ENCODE results near the gene HDAC4. TPM values are rescaled to one million over a fixed set of nuclear protein-coding genes. Genes with fewer than 3 reads are reported as not detected.

Gene HDAC4
- total and polyA plus RNA-seq, 2 donors = 24.4 to 29.5 TPM

DNA sequence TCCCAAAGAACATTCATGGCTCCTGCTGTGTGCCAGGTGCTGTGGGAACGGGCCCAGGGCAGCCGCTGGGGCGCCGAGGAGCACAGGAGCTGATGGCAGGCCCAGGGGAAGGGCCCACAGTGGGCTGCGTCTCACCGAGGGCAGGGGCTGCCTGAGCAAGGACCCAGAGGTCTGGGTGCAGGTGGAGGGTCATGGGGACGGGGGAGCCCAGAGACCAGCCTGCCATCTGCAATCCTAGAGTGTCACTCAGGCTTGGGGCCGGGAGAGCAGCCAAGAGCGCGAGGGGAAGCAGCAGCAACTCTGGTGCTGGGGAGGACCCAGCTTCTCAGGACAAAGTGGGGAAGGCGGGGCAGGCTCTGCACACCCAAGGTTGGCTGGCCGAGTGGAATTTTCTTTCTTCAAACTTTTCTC lies 207.4 kb downstream of the HDAC4 start:
- no peak for DNase-seq (ENCODE audit: extremely low spot score)
- H3K4me1 ChIP-seq (ENCODE audit: insufficient read depth) = no peaks in the 10 kb centered on the region
- WGBS = 81% methylated on average over 12 of the region's 12 CpGs
- no peak overlapping the region for H3K4me3 ChIP-seq (ENCODE audit: low read depth, low read length)
- no peak overlapping the region for H3K27ac ChIP-seq (ENCODE audit: low read depth)
- H3K36me3 ChIP-seq (ENCODE audit: insufficient read depth) = no peaks in the 10 kb centered on the region

DNA sequence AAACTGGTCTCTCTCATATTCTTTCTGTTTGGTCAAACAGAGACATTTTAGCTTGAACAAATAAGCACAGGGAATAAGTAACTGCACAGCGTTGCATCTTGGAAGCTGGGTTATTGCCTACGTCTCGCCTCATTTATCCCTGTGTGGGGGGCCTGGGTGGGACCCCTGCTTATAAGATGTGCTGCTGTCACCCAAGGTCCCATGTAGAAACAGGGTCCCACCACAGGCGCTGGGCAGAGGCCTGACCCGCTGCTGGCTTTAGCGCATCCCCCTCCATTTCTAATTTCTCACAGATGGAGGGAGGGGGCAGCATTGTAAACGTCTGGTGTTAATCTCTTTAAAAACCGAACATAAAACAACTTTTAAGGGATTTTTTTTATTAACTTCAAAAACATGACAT lies 207.8 kb downstream of the HDAC4 start:
- H3K4me3 ChIP-seq (ENCODE audit: low read depth, low read length) = no peak overlapping the region
- DNase-seq (ENCODE audit: extremely low spot score) = no peak
- H3K4me1 ChIP-seq (ENCODE audit: insufficient read depth) = no peaks in the 10 kb centered on the region
- 88% methylated on average over 8 of the region's 8 CpGs for WGBS
- no peaks in the 10 kb centered on the region for H3K36me3 ChIP-seq (ENCODE audit: insufficient read depth)
- no peak overlapping the region for H3K27ac ChIP-seq (ENCODE audit: low read depth)

DNA sequence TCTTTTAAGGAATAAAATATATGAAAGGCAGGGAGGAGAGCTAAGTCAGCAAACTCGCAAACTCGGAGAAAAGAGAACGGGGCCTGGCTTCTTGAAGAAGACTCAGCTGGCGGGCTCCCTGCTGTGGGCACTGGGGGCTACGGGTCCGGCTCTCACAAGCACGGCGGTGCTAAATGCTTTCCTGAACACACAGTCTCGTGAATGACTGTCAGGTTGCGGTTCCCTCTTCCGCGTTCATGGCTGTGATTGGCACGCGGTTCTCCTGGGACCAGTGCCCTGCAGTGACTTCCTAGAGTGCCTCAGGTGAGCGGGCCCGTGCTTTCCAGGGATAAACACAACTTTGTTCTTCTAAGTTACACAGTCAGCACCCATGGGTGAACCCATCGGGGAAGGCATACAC lies 208.4 kb downstream of the HDAC4 start:
- H3K36me3 ChIP-seq (ENCODE audit: insufficient read depth) = no peaks in the 10 kb centered on the region
- H3K4me3 ChIP-seq (ENCODE audit: low read depth, low read length) = no peak overlapping the region
- 84% methylated on average over 17 of the region's 17 CpGs for WGBS
- no peak for DNase-seq (ENCODE audit: extremely low spot score)
- no peaks in the 10 kb centered on the region for H3K4me1 ChIP-seq (ENCODE audit: insufficient read depth)
- no peak overlapping the region for H3K27ac ChIP-seq (ENCODE audit: low read depth)

DNA sequence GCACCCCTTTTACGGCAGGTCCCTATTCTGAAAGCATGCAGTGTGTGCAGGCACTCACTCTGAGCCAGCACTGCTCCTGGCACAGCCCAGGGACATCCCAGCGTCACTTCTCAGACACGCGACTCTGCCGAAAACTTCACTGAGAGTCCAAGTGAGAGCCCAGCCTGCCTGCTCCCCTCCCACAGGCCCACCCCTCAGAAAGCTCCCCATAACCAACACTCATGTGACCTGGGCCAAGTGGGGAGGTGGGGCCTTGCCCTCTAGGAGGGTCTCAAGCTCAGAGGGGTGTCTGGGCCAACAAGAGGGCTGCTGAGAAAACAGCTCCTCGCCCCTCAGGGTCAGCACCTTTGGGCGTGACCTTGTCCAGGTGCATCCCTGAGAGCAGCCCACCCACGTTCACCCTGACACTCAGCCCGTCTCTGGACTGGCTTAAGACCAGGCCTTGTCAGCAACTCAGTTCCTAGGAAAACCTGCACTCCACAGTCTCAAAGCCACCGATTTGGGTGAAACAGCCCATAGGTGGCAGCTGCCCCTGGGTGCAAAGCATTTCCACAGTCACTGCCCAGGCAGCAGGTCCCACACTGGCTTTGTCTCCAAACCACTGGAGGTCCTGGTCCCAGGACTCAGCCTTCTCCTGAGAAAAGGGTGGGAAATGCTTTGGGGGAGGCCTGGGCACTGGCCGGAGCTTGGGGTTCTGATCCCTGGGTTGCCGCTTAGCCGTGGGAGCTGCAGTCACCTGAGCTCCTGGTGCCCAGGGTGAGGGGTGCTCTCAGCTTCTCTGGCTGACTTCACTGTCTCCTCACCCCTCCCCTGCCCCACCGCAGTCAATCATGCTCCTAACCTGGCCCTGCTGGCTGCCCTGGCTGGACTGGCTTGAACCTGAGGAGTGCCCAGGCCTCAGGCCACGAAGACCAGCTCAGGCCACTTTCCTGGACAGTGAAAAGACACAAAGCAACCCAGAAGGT lies 209.6 kb downstream of the HDAC4 start:
- no peak overlapping the region for H3K4me3 ChIP-seq (ENCODE audit: low read depth, low read length)
- H3K27ac ChIP-seq (ENCODE audit: low read depth) = no peak overlapping the region
- no peaks in the 10 kb centered on the region for H3K4me1 ChIP-seq (ENCODE audit: insufficient read depth)
- 92% methylated on average over 15 of the region's 15 CpGs for WGBS
- no peak for DNase-seq (ENCODE audit: extremely low spot score)
- no peaks in the 10 kb centered on the region for H3K36me3 ChIP-seq (ENCODE audit: insufficient read depth)

DNA sequence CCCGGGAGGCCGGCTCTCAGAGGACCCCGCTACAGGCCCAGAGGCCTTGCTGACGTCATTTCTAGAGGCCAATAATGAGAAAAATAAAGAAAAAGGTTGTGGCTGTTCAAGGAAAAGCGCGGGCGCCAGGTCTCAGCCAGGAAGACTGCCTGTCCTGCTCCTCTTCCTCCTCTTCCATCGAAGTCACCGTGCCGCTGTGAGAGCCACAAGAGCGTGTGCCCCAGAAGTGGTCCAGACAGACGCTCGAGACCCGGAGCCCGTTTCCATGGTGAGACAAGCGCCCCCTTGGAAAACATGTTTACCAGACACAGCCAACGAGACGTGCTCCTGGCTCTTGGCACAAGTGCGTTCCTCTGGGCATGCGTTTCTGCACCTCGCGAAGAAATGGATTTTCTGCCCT lies 210.5 kb downstream of the HDAC4 start:
- DNase-seq (ENCODE audit: extremely low spot score) = no peak
- H3K36me3 ChIP-seq (ENCODE audit: insufficient read depth) = no peaks in the 10 kb centered on the region
- 94% methylated on average over 22 of the region's 22 CpGs for WGBS
- H3K4me1 ChIP-seq (ENCODE audit: insufficient read depth) = no peaks in the 10 kb centered on the region
- H3K27ac ChIP-seq (ENCODE audit: low read depth) = no peak overlapping the region
- no peak overlapping the region for H3K4me3 ChIP-seq (ENCODE audit: low read depth, low read length)

DNA sequence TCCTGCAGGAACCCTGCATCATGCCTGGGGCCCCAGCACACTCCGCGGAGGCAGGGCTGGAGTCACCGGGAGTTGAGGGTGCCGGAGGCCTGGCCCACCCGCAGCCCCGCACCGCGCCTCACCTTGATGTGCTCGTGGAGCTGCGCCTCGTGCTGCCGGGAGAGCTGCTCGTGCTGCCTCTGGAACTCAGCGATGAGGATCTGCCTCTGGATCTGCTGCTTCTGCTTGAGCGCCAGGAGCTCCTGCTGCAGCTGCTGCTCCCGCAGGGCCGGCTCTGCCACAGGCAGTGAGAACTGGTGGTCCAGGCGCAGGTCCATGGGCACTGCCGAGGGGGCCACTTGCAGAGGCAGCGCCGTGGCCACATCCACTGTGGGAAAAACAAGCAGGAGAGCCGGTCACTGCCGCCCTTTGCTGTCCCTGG lies 211.1 kb downstream of the HDAC4 start:
- no peaks in the 10 kb centered on the region for H3K36me3 ChIP-seq (ENCODE audit: insufficient read depth)
- 98% methylated on average over 23 of the region's 23 CpGs for WGBS

DNA sequence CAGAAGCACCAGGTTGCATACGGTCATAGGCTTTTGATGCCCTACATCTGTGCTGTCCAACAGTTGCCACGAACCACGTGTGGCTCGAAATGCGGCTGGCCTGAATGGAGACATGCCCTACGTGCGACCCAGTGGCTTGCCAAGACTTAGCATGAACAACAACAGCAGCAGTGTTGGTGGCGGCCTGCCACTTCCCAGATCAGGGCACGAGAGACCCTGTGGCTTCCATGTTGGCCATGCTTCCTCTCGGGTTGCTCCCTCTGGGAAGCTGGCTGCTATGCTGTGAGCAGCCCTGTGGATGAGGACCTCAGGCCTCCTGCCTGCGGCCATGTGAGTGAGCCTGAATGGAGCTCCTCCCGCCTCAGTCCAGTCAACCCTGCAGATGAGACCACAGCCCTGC lies 212.3 kb downstream of the HDAC4 start:
- Histone ChIP-seq H3K27ac (ENCODE audit: low read depth) (no peak overlapping the region), H3K36me3 (ENCODE audit: insufficient read depth) (no peaks in the 10 kb centered on the region), H3K4me1 (ENCODE audit: insufficient read depth) (no peaks in the 10 kb centered on the region), H3K4me3 (ENCODE audit: low read depth, low read length) (no peak overlapping the region)
- WGBS = 98% methylated on average over 12 of the region's 12 CpGs
- DNase-seq (ENCODE audit: extremely low spot score) = no peak

More for the DNA sequence above, 211.1 kb downstream of the HDAC4 start:
- no peaks in the 10 kb centered on the region for H3K4me1 ChIP-seq (ENCODE audit: insufficient read depth)
- DNase-seq (ENCODE audit: extremely low spot score) = no peak
- no peak overlapping the region for H3K27ac ChIP-seq (ENCODE audit: low read depth)
- no peak overlapping the region for H3K4me3 ChIP-seq (ENCODE audit: low read depth, low read length)

DNA sequence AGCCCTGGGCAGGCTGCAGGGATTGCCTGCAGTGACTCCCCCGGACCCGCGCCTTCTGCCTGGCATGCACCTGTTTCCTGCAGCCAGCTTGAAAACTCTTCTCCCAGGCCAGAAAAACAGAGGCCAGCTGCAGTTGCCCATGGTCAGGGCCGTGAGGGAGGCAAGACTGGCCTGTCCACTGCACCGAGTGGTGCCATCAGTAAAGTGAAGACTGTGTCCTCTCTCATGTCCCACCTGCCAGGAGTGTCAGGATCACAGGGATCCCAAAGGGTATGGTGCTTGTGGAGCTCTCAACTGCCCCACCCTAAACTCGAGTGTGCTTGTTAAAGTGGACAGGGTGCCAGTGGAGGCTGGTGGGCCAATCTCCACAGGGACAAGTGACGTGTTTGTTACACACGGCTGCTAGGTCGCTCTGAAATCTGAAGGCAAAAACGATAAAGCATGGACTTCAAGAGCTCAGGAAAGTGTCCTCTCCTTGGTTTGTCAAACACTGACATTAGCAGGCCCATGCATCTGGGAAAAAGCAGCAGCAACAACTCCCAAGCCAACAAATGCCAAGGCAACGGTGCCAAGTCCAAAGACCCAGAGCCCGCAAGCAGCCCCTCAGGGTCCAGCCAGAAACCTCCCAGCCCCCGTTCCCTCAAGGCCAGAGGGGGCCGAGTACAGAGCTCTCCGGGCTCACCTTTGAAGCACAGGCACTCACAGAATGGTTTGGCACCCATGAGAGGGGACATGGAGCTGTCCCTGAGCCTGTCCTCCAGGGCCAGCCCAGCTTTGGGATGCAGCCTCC lies 213.2 kb downstream of the HDAC4 start:
- DNase-seq (ENCODE audit: extremely low spot score) = no peak
- no peaks in the 10 kb centered on the region for H3K36me3 ChIP-seq (ENCODE audit: insufficient read depth)
- H3K27ac ChIP-seq (ENCODE audit: low read depth) = no peak overlapping the region
- WGBS = 96% methylated on average over 15 of the region's 15 CpGs
- no peaks in the 10 kb centered on the region for H3K4me1 ChIP-seq (ENCODE audit: insufficient read depth)
- H3K4me3 ChIP-seq (ENCODE audit: low read depth, low read length) = no peak overlapping the region

DNA sequence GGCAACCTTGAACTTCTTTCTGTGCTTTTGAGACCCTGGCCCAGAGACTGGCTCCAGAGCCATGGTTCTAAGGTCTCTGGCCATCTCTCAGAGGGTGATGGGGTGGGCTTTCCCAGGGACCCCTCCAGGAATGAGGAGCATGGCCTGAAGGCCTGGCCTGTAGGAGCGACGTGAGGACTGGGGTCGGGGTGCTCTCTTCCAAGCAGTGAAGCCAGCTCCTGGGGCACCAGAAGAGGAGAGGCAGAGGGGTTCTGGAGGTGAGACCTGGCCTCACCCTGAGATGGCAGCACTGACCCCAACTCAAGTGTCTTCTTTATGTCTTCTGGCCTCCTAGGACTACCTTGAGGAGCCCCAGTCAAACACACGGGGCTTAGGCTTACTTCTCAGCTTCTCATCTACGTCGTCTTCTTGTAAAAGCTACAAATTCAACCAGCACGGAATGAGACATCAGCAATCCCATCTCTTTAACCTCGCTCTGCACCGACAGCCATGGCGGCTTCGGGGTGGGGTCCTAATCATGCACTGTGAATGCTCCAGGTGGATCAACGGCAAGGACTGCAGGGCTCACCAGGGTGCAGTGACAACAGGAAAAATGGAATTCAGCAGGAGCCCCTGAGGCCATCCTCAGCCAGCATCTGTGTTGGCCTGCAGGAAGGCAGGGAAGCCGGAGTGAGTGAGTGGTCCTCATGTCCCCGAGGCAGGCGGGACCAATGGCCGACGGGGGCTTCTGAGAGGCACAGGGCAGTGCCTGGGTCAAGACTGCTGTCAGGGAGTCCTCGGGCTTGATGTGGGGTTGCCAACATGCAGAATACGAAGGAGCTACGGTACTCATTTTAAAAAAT lies 214.1 kb downstream of the HDAC4 start:
- no peaks in the 10 kb centered on the region for H3K4me1 ChIP-seq (ENCODE audit: insufficient read depth)
- no peaks in the 10 kb centered on the region for H3K36me3 ChIP-seq (ENCODE audit: insufficient read depth)
- H3K4me3 ChIP-seq (ENCODE audit: low read depth, low read length) = no peak overlapping the region
- no peak for DNase-seq (ENCODE audit: extremely low spot score)
- H3K27ac ChIP-seq (ENCODE audit: low read depth) = no peak overlapping the region
- 94% methylated on average over 20 of the region's 20 CpGs for WGBS

DNA sequence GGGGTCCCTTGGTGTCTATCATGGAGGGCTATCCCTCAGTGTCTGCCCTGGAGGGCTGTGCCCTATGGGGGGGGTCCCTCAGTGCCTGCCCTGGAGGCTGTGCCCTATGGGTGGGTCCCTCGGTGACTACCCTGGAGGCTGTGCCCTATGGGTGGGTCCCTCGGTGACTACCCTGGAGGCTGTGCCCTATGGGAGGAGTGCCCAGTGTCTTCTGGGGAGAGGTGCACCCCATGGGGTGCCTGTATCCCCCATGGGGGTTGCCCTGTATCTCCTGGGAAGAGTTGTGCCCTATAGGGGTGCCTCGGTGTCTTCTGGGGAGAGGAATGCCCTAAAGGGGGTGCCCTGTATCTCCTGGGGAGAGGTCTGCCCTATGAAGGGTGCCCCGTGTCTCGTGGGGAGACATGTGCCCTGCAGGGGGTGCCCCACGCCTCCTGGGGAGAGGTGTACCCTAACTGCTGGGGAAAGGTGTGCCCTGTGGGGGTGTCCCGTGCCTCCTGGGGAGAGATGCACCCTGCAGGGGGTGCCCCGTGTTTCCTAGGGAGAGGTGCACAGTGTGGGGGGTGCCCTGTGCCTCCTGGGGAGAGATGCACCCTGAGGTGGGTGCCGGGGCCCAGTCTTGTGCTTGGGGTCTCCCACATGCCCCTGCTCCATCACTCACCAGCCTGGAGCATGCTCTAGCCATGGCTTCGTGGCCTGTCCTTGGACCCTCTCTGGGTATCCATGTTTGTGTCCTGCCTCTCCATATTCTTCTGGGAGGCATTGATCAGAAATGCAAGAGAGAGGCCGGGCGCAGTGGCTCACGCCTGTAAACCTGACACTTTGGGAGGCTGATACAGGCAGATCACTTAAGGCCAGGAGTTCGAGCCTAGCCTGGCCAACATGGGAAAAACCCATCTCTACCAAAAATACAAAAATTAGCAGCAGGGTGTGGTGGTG lies 215.6 kb downstream of the HDAC4 start:
- H3K4me1 ChIP-seq (ENCODE audit: insufficient read depth) = peaks cover 1% of the 10 kb centered on the region
- H3K4me3 ChIP-seq (ENCODE audit: low read depth, low read length) = no peak overlapping the region
- WGBS = 96% methylated on average over 14 of the region's 14 CpGs
- no peak overlapping the region for H3K27ac ChIP-seq (ENCODE audit: low read depth)
- H3K36me3 ChIP-seq (ENCODE audit: insufficient read depth) = no peaks in the 10 kb centered on the region
- no peak for DNase-seq (ENCODE audit: extremely low spot score)

DNA sequence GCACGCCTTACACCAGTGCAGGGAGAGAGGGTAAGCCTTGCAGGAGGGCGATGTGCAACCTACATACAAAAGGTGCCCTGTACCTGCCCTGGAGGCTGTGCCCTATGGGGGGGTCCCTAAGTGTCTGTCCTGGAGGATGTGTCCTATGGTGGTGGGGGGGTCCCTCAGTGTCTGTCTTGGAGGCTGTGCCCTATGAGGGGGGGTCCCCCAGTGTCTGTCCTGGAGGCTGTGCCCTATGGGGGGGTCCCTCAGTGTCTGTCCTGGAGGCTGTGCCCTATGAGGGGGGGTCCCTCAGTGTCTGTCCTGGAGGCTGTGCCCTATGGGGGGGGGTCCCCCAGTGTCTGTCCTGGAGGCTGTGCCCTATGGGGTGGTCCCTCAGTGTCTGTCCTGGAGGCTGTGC lies 216.6 kb downstream of the HDAC4 start:
- DNase-seq (ENCODE audit: extremely low spot score) = no peak
- WGBS = 98% methylated on average over 2 of the region's 2 CpGs
- H3K27ac ChIP-seq (ENCODE audit: low read depth) = no peak overlapping the region
- no peak overlapping the region for H3K4me3 ChIP-seq (ENCODE audit: low read depth, low read length)
- H3K4me1 ChIP-seq (ENCODE audit: insufficient read depth) = peaks cover 1% of the 10 kb centered on the region
- H3K36me3 ChIP-seq (ENCODE audit: insufficient read depth) = no peaks in the 10 kb centered on the region

DNA sequence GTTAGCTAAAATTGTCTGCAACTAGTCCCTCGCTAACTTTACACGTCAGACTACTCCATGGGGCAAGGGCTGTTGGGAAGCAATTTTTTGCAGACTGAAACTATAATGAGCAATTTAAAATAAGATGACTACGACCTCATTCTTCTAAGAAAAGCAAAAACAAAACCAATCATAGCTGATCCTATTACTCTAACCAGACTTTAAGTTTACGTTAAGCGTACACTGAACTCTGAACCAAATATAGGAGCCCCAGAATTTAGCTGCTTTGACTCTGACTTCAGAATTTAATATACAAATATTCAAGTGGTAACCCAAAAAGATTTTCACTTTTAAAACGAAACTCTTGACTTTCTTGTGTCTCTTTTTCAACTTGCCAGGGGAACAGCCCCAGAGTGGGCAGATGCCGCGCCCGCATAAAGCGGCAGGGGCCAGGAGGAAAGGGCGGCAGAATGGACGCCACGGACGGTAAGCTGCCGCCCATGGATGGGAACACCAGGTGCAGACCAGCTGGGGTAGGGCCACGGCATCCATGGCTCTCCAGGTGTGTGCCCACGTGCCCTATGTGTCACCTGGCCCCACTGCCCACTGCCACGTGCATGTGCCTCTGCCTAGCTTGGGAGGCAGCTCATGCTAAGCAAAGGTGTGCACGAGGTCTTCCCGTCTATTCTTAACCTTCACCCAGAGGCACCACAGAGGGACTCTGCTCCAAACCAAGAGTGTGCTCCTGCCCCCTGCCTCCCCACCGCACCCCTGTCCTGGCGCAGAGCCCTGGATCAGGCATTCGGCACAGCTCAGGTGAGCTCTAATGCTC lies 217.6 kb downstream of the HDAC4 start:
- DNase-seq (ENCODE audit: extremely low spot score) = no peak
- Histone ChIP-seq H3K4me1 (ENCODE audit: insufficient read depth) (peaks cover 1% of the 10 kb centered on the region), H3K4me3 (ENCODE audit: low read depth, low read length) (no peak overlapping the region), H3K36me3 (ENCODE audit: insufficient read depth) (no peaks in the 10 kb centered on the region), H3K27ac (ENCODE audit: low read depth) (no peak overlapping the region)
- 92% methylated on average over 23 of the region's 23 CpGs for WGBS

Data from urinary bladder (tissue), 4 donors.